Fibroblast of peridontal ligament (primary cell): Measurements from ENCODE around the gene CASP8.
"Not testable (repeated sequence)": the region's sequence is repeated elsewhere in the genome, so short reads cannot be mapped to it uniquely, and the experiment has no call there.

Experiments used
- DNase-seq: peaks from one replicate; pipeline ENCODE4 v3.0.0-alpha.2; 2010; ENCODE audit errors: extremely low read depth

CASP8 gene

DNA sequence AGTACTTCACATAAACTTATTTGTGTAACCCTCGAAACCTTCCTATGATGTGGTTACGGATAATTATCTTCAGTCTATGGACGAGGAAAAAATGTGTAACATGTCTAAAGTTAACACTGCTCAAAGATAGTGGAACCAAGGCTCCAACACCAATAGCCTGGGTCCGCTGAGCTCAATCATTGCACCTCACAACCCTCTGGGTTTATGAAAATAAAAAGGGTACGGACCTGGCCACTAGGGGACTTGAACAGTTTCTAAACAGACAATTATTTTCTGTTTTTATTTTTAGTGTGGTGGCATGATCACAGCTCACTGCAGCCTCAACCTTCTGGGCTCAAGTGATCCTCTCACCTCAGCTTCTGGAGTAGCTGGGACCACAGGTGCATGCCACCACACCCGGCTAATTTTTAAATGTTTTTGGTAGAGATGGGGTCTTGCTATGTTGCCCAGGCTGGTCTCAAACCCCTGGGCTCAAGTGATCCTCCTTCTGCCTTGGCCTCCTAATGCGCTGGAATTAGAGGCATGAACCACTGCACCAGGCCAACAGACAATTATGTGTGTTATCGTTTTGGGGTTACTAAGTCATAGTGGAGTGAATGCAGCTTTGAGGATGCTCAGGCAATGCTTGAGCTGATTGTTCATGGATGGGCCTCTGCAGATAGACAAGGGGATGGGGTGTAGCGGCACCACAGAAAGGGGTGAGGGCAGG, 10.1 kb downstream of the CASP8 start:
- no peak for DNase-seq

DNA sequence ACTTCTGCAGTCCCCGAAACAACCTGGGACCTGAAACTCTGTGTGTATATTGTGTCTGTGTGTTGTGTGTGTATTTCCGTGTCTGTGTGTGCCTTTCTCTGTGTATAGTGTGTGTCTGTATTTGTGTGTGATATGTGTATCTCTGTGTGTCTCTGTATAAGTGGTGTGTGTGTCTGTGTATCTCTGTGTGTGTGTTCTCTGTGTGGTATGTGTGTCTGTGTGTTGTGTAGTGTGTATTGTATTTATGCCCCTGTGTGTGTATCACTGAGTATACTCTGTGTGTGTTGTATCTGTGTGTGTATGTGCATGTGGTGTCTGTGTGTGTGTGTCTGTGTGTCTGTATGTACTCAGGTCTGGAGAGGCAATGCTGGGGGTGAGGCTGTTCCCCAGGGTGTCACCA, 11.6 kb downstream of the CASP8 start:
- no peak for DNase-seq

DNA sequence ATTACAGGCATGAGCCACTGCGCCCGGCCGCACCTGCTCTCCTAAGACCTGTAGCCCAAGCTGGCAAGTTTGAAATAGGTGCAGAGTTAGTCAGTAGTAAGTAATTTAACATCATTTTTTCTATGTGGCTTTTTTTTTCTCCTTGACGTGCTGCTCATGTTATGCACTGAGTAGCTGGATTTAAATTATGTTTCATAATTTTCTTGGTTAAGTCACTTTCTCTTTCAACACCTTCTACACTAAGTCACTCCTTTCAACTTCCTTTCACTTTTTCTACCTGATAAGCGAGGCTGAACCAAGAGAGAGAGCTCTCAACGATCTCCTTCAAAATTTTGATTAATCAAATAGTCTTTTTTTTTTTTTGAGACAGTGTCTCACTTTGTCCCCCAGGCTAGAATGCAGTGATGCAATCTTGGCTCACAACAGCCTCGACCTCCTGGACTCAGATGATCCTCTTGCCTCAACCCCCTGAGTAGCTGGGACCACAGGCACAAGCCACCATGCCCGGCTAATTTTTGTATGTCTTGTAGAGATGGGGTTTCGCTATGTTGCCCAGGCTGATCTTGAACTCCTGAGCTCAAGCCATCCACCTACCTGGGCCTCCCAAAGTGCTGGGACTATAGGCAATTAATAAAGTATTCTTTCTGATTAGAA, 13.1 kb downstream of the CASP8 start:
- DNase-seq, result no peak

DNA sequence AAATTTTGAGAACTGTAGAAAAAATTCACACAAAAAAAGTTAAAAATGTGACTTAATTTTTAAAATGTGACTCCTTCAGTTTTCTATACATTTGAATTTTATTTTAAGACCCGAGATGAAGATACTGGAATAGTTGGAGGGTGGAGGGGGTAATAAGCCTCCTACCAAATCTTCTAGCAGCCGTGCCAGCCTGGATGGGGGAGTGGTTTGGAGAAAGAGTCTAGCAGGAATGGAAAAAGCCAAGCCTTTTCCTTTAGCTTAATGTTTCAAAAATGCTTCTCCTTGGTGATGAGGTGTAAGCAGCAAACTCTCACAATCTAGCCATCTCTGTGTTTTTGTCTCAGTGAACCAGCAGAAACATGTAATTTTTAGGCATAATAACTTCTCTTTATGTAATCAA, 14.7 kb downstream of the CASP8 start:
- no peak for DNase-seq

DNA sequence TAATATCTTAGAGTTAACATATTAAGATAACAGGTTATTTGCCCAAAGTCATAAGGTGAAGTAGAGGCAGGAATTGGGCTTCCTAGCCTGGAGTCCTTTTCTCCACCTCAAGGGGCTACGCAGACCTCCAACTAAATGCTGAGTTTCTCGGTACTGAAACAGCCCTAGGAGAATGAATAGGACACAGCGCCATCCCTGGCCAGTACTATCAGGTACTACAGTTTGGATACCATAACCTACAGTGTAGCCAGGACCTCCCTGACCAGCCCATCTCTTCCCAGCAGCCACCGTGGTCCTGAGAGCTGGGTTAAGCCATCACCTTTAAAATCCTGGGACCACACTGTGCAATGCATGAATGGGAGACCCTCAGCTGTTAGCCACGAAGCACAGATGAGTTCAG, 15.7 kb downstream of the CASP8 start:
- DNase-seq, result no peak

DNA sequence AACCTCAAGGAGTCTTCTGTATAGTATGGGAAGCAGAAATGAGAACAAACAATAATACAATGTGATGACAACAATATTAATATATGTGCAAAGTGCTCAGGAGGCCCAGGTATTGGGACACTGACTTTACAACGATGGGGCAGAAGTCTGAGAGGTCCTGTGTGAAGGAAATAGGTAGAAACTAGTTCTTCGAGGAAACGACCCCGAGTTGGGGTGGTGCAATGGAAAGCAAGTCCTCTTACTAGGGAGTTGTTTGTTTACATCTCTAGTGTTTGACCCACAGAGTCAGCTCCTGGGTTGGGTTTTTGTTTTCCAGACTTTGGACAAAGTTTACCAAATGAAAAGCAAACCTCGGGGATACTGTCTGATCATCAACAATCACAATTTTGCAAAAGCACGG, 16.2 kb downstream of the CASP8 start:
- no peak for DNase-seq

DNA sequence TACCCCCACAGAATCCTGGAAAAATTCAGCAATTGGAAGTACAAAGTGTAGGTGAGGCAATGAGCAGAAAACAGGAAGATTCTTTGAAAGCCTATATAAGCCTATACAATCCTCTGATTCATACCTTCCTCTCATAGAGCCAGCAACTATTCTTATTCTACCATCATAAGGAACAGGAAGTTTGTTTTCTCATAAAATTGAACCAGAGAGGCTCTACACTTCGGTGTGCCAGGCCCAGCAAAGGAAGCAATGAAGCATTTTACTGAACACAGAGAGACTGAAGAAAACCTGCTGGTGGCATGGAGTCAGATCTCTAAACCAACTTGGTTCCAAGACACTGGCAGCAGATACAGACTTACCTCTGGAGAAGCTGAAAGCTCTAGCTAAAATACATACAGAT, 18.7 kb downstream of the CASP8 start:
- DNase-seq, result no peak

DNA sequence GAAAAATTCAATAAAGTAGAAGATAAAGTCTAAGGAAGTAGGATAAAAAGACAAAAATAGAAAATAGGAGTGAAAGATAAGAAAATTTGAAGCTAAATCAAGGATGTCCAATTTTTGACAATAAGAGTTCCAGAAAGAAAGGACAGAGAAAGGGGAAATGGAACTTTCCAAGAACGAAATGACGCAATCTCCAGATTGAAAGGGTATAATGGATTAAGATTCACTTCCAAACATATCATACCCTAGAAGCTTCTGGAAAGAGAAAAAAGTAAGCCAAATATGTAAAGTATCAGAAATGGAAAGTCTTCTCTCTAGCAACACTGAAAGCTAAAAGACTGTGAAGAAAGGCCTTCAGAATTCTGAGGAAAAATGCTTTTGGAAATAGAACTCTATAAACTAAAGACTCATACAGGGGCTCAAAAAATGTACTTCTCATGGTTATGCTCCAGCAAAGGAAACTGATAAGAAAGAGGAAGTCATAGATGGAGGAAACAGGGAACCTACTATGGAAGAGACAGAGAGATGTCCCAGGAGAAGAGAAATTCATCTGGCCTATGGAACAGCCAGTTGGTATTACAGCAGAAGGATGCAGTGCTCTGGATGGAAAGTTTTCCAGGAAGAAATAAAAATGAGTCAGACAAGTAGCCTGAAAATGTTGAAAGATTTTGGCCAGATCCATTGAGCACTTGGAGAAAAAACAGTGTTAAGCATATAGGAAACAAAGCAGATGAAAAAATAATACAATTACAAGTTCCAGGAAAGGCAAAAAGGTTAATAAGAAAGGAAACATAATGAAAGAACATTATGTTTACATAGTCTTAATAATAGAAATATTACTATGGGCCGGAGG, 20.1 kb downstream of the CASP8 start:
- no peak for DNase-seq

DNA sequence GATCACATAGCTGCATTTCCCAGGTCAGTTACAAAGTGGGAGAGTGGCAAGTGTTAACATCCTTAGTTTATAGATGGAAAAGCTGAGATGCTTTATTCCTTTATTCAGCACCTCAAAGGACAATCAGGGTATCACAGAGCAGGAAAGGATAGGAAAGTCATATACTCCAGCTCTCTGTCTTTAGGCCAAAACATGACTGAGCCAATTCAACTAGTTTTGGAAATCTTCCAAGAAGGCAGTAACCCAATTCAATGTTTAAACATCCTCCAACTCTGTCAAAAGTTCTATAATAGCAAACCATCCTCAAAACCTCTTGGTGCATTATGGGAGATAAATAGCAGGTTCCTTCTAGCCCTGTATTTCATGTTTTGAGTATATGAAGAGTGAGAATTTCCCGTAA, 25.2 kb downstream of the CASP8 start:
- peak; percentile 35 for DNase-seq

DNA sequence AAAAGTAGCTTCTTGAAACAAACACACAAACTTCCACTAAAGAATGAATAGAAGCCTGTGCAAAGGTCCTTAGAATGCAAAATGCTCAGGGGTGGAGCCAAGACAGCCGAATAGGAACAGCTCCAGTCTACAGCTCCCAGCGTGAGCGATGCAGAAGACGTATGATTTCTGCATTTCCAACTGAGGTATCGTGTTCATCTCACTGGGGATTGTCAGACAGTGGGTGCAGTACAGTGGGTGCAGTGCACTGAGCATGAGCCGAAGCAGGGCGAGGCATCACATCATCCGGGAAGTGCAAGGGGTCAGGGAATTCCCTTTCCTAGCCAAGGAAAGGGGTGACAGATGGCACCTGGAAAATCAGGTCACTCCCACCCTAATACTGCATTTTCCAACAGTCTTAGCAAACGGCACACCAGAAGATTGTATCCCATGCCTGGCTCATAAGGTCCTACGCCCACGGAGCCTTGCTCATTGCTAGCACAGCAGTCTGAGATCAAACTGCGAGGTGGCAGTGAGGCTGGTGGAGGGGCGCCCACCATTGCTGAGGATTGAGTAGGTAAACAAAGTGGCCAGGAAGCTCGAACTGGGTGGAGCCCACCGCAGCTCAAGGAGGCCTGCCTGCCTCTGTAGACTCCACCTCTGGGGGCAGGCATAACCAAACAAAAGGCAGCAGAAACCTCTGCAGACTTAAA, 30.3 kb downstream of the CASP8 start:
- not testable (repeated sequence) for DNase-seq

DNA sequence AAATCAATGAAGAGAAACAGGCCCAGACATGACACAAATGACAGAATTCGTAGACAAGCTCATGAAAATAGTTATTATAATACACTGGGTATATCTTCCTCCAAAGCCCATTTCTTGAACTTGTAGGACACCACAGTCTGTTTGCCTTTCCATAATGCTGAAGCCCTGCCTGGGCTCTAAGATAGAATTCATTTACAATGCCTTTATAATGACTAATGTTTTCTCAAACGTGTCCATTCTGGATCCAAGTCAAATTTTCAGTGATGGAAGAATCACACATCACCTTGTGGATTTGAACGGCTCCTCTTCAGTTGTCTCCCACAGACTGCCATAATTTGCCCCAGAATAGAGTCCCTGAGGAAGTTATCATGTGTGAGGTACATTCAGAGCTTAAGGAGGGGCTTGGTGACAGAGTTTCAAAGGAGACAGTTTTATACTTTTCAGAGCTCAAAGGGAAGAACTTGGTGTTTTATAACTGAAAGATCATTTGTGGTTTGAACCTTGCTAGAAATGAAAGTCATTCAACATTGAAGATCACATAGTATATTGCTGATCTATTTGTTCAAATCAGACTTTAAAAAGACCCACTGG, 38.2 kb downstream of the CASP8 start:
- no peak for DNase-seq

DNA sequence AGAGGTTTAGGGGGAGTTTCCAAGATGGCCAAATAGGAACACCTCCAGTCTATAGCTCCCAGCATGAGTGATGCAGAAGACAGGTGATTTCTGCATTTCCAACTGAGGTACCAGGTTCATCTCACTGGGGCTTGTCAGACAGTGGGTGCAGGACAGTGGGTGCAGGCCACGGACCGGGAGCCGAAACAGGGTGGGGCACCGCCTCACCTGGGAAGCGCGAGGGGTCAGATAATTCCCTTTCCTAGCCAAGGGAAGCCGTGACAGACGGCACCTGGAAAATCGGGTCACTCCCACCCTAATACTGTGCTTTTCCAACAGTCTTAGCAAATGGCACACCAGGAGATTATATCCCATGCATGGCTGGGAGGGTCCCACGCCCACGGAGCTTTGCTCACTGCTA, 39.6 kb downstream of the CASP8 start:
- DNase-seq, result not testable (repeated sequence)

DNA sequence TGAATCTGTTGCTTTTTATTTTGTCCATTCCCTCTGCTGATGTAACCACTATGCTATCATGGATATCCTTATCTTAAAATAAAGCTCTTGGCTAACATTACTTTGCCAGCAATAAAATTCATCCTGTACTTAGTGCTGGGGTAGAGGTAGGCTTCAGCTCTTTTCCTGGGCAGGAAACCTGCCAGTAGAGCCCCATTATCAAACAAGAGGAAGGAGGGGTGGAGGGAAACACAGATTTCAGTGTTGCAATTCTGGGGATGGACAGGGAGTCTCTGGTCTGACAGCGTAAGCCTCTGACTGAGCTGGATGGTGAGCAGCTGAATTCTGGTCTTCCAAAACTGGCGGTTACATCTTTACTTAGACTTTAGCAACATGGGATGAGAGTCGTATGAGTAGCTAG, 47.5 kb downstream of the CASP8 start:
- no peak for DNase-seq

DNA sequence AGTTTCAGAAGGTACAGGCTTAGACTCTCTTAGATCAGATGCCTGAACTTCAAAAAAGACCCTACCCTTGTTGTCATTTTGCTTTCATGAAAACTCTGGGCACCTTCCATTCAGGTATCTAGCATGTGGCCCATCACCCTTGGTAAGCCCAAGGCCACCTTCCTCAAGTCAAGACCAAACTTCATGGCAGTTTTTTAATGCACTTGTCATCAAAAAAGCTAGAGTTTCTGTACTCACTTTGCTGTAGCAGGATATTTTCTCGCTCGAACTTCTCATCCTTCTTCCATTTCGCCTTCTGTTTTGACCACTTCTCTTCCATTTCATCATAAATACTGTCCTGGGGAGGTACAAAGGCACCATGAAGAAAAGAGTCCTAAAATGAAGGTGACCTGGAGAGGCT, 48.6 kb downstream of the CASP8 start:
- no peak for DNase-seq

DNA sequence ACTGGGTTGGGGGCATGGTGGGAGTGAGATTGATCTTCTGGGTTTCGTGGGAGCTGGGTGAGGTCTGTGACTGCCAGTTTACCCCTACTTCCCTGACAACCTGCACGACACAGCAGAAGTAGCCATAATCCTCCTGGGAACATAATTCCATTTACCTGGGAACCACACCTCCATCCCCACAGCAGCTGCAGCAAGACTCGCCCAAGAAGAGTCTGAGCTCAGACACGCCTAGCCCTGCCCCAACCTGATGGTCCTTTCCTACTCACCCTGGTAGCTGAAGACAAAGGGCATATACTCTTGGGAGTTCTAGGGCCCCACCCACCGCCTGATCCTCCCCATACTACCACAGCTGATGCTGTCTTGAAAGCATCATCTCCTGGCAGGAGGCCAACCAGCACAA, 53.0 kb downstream of the CASP8 start:
- no peak for DNase-seq

DNA sequence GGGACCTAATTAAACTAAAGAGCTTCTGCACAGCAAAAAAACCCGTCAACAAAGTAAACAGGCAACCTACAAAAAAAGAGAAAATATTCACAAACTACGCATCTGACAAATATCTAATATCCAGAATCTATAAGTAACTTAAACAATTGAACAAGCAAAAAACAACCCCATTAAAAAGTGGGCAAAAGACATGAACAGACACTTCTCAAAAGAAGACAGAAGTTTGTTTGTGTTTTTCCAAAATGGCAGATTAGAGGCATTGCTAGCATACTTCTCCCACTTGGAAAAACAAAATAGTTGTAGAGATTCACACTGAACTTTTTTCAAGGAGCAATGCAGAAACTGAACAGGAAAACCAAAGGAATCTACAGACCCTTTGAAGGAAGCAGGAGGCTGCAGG, 59.2 kb downstream of the CASP8 start:
- DNase-seq, result no peak

DNA sequence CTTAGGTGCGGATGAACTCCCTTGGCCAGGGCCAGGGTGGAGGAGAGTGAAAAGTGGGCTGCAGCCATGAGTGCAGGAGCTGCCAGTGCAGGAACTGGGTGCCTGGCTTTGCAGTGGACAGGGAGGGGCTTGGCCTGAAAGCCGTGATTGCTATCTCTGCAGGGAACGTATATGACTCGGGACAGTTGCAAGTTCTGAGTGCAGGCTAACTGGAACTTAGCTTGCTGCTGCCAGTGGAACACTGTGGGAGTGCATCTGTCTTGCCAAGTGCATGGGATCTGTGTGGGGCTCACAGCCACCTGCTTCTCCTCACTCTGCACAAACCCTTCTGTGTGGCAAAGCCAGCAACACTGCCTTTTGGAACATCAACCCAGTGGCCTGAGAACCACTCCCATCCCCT, 59.9 kb downstream of the CASP8 start:
- DNase-seq, result no peak

DNA sequence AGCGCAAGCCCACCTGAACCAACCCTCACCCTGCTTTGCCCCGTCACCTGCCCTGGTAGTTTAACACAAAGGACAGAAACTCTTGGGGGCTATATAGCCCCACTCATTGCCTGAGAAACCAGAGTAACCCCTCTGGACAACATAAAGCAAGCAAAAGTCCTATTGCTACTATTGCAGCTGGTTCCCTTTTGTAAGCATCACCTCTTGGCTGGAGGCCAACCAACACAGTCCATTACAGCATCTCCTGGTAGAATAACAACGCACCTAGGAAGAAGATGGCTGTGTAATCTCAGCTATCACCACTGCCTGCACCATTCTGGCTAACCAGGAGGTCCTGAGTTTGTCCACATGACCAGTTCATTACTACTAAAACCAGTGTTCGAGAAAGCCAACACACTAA, 60.4 kb downstream of the CASP8 start:
- no peak for DNase-seq

DNA sequence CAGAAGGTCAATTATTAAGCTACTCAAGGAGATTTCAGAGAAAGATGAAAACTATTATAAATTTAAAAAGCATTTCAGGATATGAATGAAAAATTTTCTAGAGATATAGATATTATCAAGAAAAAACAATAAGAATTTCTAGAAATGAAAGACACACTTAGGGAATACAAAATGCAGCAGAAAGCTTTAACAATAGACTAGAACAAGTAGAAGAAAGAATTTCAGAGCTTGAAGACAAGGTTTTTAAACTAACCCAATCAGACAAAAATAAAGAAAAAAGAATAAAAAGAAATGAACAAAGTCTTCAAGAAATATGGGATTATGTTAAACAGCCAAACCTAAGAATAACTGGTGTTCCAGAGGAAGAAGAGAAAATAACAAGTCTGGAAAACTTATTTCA, 62.4 kb downstream of the CASP8 start:
- no peak for DNase-seq

DNA sequence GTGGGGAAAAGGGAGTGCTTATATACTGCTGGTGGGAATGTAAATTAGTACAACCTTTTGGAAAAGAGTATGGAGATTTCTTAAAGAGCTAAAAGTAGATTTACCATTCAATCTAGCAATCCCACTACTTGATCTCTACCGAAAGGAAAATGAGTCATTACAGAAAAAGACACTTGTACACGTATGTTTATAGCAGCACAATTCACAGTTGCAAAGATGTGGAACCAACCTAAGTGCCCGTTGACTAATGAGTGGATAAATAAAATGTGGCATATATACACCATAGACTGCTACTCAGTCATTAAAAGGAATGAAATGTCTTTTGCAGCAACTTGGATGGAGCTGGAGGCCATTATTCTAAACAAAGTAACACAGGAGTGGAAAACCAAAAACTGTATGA, 67.3 kb downstream of the CASP8 start:
- DNase-seq, result no peak

DNA sequence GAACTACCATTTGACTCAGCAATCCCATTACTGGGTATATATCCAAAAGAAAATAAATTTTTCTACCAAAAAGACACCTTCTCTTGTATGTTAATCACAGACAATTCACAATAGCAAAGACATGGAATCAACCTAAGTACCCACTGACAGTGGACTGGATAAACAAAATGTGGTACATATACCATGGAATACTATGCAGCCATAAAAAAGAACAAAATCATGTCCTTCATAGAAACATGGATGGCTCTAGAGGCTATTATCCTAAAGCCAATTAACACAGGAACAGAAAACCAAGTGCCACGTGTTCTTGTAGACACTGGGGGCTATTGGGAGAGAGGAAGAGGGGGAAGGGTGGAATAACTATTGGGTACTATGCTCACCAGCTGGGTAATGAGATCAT, 69.1 kb downstream of the CASP8 start:
- no peak for DNase-seq
